GM12801 (cell line): ENCODE results near the gene ABHD14A.

Experiments
- CTCF ChIP-seq: IDR thresholded peaks from one replicate; pipeline ENCODE4 v1.5.1; 2011; ENCODE audit warnings: control low read depth; ENCODE audit not compliant: insufficient read length; ENCODE audit errors: extremely low read depth

Gene ABHD14A

GRCh38 chr3:51992017-51992682 lies 17.3 kb downstream of the ABHD14A start:
- no peak for TF ChIP-seq CTCF

- TF ChIP-seq CTCF: no peak
Observed at GRCh38 chr3:51994530-51994929, 19.7 kb downstream of the ABHD14A start.

- TF ChIP-seq CTCF: no peak
Observed at GRCh38 chr3:51995346-51996163, 20.7 kb downstream of the ABHD14A start, which contains the start of gene RPL29. TSS of gene RPL29 (minus strand) at chr3:51995895. CDS start at chr3:51995461, 434 bp downstream.

GRCh38 chr3:51997172-51997571 lies 22.3 kb downstream of the ABHD14A start:
- TF ChIP-seq CTCF: no peak

GRCh38 chr3:51997935-51998596 lies 23.2 kb downstream of the ABHD14A start:
- TF ChIP-seq CTCF: no peak

GRCh38 chr3:51998774-51999173 lies 23.9 kb downstream of the ABHD14A start:
- no peak for TF ChIP-seq CTCF

- no peak for TF ChIP-seq CTCF
Observed at GRCh38 chr3:51999846-52000245, 25.0 kb downstream of the ABHD14A start.
